HG03108 (cell line): ENCODE data around the gene FOXD3.

Experiments
- ATAC-seq: cut with Tn5 transposase; IDR thresholded peaks from one replicate; pipeline ENCODE4 v1.9.1; 2021; ENCODE audit warnings: moderate library complexity; ENCODE audit not compliant: unreplicated experiment

The FOXD3 gene

DNA sequence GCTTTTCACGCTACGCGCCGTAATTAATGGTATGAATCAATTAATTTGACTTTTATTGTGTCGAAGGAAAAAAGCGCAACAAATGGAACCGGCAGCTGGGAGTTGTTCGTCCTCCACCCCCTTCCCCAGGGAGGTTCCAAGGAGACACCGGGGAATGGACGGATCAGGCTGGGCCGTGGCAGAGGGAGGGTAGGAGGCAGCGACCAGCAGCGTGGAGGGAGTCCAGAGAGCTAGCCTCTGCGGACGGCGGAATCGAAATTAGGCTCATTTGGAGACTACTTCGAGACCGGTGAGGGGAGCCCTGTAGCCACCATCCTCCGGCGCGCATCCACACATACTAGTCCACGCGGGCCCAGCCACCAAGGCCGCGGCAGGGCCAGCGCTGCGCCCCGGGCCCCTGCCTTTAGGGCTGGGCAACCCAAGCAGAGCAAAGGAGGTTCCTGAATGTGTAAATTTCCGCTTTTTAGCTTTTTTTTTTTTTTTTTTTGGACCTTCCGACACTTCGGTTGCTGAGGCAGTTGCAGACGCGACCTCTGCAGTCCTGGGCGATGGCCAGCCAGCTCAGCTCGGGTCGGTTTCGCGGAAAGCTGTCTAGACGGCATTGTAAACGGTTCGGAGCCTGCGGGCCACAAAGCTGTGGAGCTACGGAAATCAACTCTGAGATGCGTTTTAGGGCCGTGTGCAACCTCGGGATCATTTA is 2.2 kb upstream of the FOXD3 start:
- no peak for ATAC-seq

DNA sequence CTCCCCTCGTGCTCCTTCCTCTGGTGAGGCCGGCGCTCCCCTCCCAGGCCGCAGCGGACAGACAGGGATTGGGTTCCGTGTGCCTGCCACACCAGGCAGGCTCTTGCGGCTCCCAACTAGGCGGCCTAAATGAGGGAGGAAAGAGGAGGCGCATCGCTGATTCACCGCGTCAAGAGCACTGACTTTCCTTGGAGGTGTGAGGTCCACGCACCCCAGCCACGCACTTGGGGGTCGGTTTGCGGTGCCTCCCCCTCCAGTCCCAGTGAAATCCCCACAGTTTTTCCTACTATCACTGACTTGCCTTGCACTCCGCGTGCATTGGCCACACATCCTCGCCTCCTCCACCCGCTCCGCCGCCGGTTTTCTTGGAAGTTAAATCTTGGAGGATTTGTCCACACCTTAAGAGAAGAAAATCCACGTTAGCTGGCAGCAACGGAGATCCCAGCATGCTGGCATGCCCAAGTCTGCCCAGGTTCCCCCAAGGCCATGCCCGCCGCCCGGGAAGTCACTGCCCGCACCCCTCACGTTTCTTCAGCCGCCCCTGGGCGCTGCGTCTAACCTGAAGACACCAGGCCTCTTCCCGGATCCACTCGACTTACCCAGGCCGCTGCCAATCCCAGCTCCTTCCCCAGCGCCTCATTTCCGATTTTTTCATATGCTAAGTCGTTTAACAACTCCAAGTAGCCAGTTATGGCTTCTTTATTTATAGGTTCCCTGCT is 1.1 kb upstream of the FOXD3 start:
- ATAC-seq, result no peak

DNA sequence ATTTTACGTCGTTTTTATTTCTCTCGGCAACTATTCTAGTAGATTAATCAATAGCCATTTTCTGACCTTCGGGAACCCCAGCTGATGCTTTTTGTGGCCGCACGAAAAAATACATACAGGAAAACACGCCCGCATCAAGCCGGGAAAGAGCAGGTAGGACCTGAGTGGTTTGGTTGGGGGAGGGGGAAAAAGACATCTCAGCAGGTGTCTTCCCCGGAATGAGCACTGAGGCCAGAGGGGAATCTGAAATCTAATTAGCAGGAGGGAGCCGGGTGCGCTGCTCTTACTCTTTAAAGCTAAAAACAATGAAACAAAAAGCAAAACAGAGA is 618 bp upstream of the FOXD3 start:
- no peak for ATAC-seq

DNA sequence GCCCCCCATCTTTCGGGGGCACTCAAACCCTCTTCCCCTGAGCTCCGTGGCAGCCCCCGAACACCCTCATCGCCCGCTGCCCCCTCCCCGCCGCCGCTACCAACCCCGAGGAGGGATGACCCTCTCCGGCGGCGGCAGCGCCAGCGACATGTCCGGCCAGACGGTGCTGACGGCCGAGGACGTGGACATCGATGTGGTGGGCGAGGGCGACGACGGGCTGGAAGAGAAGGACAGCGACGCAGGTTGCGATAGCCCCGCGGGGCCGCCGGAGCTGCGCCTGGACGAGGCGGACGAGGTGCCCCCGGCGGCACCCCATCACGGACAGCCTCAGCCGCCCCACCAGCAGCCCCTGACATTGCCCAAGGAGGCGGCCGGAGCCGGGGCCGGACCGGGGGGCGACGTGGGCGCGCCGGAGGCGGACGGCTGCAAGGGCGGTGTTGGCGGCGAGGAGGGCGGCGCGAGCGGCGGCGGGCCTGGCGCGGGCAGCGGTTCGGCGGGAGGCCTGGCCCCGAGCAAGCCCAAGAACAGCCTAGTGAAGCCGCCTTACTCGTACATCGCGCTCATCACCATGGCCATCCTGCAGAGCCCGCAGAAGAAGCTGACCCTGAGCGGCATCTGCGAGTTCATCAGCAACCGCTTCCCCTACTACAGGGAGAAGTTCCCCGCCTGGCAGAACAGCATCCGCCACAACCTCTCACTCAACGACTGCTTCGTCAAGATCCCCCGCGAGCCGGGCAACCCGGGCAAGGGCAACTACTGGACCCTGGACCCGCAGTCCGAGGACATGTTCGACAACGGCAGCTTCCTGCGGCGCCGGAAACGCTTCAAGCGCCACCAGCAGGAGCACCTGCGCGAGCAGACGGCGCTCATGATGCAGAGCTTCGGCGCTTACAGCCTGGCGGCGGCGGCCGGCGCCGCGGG is 837 bp downstream of the FOXD3 start:
- no peak for ATAC-seq

DNA sequence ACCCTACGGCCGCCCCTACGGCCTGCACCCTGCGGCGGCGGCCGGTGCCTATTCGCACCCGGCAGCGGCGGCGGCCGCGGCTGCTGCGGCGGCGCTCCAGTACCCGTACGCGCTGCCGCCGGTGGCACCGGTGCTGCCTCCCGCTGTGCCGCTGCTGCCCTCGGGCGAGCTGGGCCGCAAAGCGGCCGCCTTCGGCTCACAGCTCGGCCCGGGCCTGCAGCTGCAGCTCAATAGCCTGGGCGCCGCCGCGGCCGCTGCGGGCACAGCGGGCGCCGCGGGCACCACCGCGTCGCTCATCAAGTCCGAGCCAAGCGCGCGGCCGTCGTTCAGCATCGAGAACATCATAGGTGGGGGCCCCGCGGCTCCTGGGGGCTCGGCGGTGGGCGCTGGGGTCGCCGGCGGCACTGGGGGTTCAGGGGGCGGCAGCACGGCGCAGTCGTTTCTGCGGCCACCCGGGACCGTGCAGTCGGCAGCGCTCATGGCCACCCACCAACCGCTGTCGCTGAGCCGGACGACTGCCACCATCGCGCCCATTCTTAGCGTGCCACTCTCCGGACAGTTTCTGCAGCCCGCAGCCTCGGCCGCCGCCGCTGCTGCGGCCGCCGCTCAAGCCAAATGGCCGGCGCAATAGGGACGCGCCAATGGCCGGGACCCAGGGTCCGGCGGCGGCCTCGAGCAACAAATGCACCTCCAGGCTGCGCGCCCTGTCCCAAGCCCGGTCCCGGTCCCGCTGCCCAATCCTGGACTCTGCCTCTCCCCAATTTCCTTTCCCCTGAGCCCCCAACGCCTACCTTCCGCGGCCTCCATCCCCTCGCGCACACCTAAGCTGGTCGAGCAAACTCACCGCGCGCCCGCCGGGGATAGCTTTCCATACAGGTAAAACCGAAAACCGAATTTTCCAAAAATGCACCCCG is 1.8 kb downstream of the FOXD3 start:
- ATAC-seq, result no peak

DNA sequence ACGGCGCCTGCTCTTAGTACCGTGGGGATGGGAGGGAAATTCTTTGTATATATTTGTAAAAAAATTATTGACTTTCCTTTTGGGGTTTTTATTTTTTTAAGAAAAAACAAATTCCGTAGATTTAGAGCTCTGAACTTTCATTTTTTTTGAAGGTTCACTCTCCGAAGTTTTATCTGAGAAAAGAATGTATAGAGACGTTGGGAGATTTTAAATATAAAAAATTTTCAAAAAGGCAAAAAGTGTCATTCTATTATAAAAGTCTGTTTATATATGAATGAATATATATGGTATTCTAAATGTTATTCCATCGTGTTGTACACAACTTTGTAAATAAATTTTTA is 2.4 kb downstream of the FOXD3 start:
- ATAC-seq, result no peak

DNA sequence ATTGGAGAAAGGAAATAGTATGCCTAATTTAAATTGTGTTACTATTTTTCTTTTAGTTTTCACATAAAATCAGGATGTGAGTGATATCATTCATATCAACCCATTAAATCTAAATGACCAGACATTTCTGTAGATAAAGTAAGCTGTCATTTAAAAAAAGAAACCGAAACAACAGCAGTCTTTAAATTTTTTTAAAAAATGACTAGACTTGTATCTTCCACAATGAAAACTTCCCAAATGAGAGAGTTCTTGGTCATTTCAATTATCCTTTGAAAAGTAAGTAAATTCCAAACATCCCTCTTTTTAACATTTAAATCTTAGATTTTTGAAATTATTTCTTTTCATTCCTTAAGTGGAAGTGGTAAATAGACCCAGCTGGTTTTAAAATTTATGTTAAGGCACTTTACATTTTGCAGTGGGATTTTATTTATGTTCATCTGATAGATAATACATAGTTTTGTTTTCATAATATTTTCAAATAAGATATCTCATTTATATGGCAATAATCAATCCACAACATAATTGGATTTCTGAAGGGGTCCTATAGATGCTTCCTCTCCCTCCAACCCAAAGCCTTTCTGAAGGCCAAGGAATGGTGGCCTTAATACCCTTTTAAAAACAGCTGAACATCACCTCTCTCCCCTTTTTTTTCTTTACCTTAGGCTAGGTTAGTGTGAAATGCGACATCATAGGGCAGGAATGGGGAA is 3.1 kb downstream of the FOXD3 start:
- no peak for ATAC-seq

DNA sequence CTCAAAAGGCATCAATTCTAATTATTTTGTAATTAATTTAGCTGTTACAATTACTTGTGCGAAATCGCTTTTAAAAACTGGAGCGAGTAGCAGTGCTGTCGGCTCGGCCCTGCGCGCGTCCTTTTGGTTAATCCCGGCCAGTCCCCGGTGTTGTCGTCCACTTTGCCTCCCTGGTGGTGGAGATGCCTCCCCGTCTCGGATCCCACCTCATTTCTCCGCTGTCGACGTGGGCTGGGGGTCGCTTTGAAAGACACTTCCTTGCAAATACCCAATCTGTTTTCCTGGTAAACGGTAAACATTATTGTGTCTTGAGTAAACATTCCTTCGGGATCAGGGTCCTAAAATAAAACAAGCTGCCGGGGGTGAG is 3.7 kb downstream of the FOXD3 start:
- ATAC-seq, result no peak

DNA sequence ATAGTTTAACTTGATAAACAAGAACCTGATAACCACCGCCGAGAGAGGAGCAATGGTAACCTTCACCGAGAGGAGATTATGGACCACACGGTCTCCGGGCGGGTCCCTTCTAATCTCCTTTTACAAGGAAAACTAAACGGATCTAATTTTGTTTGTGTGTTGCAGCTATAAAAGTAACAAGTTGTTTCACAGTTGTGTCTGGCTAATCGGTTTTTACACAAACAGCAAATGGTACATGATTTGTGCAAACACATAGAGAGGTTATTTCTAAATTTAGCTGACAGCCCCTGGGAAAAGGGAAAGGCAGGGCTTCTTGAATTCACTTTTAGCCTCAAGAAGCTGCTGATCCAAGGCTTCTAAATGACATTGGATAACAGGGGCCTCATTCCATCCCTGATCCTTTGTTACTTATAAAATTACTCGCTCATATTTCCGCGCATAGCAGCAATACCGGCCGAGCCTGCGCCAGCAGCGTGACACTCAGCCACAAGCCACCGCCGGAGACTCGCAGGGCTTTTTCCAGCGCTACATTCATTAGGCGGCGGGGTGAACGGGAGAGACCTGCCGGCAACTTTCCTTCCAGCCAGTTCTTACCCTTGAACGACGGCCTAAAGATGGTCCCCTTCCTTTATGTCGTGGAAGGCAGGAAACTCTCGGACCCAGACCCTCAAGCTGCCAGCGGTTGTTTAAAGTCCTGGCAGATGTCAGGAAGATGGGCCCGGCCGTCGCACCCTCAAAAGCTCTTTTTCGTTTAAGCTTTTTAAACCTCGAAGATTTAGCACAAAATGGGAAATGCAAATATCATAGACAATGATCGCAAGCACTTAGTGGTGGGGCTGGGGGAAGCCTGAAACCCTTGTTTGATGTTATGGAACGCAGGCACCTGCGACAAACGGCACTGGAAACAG is 4.4 kb downstream of the FOXD3 start:
- ATAC-seq, result no peak

DNA sequence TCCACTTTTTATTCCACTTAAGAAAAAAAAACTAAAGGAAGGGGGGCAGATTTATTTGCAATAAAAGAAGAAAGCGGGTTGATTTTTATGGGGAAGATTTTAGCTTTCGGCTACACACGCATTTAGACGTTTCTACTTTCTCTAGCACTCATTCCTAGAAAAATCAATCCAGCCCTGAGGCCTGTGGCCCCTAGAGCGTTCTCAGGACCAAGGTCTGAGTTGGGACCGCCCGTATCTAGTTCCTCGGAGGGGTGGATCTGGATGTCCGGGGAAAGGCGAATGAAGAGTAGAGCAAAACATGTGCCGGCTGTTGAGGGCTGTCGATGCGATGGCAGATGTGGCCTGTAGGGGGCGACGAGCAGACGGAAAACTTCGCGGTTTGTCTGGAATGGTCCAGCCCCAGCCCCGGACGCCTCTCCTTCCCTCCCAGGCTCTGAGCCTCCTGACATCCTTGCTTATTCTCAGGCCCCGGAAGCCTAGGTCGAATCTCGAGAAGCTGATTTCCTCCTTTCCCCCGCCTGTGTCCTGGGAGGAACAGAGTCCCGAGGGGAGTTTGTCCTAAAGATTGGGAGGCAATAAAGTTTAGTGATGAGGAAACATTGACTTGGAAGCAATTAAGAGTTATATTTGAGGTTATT is 5.2 kb downstream of the FOXD3 start:
- ATAC-seq, result no peak

DNA sequence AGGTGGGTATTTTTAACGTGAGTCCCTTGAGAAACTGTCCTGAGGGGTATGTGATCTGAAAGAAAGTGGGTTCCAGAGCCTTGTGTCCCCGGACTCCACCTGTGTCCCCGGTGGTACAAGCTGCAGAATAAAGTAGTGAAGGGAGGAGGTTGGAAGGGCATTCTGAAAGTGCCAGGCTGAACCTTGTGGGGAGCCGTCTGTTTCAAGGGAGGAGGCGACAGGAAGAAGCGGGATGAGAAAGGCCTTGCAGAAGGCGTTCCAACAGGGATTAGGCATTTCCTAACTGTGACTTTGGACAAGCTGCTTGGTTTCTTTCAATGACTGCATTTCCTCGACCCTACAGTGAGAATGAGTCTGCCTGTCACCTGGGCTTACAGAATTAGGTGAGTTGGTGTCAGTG is 5.8 kb downstream of the FOXD3 start:
- no peak for ATAC-seq

DNA sequence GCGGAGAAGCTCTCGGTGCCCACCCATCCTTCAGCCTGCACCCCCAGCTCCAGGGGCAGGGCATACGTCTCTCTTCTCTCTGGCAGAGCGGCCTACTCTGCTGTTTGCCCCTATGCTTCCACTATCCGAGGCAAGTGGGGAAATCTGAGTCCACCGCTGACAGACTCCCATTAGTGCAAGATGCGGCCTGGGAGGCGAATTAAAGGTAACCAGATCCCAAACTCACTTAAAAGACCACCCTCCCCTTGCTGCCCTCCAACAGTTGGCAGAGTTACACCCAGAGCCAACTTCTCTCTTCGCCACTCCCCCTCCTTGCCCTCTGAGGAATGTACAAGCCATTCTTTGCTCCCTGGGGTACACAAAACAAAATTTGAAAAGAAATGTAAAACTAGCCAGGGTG is 6.4 kb downstream of the FOXD3 start:
- ATAC-seq, result no peak

DNA sequence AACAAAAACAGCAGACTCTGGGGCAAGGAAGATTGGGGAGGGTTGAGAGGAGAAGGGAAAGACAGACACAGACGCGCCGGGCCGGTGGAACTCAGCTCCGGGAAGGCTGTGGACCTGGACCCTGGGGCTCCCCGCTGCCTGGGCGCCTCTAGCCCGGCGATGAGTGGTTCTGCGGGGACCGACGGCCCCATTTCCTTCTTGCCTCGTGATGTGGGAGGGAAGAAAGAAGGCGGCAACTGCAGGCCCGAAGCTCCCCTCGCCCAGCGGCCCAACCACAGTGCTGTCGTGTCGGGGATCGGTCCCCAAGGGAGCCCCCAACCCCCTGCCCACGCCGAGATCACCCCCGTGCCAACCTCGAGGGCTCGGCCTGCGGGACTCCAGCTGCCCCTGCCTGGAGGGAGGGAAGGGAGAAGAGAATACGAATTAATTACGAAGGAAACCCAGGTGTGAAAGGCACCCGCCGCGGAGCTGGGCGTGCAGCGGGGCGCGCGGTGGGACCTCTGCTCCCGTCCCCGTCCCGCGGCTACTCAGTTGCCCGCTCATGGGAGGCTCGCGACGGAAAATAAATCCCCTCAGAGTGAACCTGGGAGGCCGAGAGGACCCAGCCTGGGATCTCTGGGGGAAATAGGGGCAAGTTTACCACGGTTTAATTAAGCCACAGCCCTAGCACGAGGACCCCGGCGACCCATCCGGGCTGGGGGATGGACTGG is 7.4 kb downstream of the FOXD3 start:
- ATAC-seq, result no peak

DNA sequence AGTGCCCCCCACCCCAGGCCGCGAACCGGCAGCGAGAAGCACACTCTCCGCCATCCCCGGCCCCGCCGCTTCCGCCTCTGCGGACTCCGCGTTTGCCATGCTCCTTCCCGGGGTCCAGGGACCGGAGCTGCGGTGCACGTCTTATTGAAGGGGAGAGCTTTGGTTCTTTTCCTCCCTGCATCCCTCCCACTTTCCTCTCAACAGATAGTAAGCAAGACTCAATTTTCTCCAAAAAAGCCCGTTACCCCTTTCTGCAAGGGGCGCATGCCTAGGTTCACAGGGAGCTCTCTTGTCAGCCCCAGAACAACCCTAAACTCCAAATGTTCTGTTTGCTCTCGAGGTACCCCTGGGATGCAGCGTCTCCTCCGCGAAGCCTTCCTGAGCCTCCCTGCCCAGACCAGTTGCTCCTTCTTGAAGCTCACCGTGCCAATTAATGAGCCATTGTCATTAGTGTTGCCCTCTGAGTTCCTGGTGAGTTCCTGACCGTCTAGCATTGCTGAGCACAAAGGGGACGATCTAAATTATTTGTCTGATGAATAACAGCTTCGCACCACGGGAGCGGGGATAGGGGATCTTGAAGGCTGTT is 8.1 kb downstream of the FOXD3 start:
- no peak for ATAC-seq

DNA sequence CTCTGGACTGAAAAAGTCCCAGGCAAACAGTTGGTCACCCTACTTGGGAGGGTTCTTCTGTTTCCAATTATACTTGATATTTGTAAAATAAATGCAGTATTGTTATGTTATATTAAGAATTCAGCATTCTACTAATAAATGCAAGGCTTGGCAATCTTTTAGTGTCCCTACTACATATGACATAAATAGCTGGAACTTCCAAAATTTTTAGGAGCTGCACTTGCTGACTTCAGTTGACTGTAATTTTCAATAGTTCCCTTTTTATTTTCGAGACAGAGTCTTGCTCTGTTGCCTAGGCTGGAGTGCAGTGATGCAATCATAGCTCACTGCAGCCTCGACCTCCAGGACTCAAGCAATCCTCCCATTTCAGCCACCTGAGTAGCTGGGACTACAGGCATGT is 20.0 kb downstream of the FOXD3 start:
- ATAC-seq, result no peak

DNA sequence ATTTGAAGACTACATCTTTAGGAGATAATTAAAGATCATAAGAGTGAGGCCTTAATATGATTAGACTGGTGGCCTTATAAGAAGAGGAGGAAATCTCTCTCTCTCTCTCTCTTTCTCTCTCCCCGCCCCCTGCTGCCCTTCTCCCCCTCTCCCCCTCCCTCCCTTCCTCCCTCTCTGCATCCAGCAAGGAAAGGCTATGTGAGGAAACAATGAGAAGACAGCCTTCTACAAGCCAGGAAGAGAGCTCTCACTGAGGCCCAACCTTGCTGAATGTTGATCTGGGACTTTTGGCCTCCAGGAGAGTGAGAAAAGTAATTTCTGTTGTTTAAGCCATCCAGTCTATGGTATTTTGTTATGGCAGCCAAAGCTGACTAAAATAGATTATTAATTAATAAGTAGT is 21.6 kb downstream of the FOXD3 start:
- ATAC-seq, result no peak

DNA sequence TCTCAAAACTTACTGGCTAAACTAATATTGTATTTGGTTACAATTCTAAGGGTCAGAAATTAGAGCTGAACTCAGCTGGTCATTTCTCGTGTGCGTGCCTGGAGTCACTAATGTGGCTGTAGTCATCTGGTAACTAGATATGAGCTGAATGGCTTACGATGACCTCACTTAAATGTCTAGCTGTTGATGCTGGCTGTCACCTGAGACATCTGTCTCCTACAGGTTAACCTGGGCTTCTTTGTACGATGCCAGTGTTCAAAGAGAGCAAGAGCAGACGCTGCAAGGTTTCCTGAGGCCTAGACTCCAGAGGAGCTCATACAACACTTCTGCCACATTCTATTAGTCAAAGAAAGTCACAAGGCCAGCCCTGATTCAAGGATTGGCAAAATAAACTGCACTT is 28.0 kb downstream of the FOXD3 start:
- ATAC-seq, result no peak

DNA sequence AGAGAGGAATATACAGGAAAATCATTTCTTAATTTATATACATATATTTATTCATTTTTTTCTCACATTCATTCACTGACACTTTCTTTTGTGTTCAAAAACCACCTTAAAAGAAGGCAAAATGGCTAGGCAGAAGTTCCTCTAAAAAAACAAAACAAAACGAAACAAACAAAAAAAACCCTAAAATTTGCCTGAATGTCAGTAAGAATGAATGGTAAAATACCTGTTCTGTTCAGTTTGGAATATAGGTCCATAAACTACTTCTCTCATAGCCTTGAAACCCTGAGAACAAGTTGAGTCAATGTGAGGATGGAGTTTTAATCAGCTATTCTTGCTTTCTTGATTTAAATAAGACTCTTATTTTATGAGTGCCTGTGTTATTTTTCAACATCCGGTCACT is 30.4 kb downstream of the FOXD3 start:
- ATAC-seq, result no peak
